Activated naive CD4-positive, alpha-beta T cell treated with anti-CD3 and anti-CD28 coated beads, Interleukin-2, amount 50 U/mL, for 16 hours (primary cell): ENCODE data around the gene STON1.
"Not testable (repeated sequence)": the region's sequence is repeated elsewhere in the genome, so short reads cannot be mapped to it uniquely, and the experiment has no call there.

Experiments used
- DNase-seq: peaks from one replicate; pipeline ENCODE4 v3.0.0-alpha.2; 2020

Gene STON1

GRCh38 chr2:48574353-48575287 is 44.7 kb downstream of the STON1 start:
- DNase-seq: no peak

- DNase-seq: no peak
These were observed 48.4 kb downstream of the STON1 start for GRCh38 chr2:48578313-48578712.

- no peak for DNase-seq
These were observed 54.0 kb downstream of the STON1 start for GRCh38 chr2:48583961-48584360.

- no peak for DNase-seq
These were observed 54.6 kb downstream of the STON1 start for GRCh38 chr2:48584551-48584950.

GRCh38 chr2:48586433-48586832 is 56.5 kb downstream of the STON1 start:
- no peak for DNase-seq

- no peak for DNase-seq
These were observed 57.6 kb downstream of the STON1 start for GRCh38 chr2:48587560-48587959.

- DNase-seq: no peak
These were observed 58.0 kb downstream of the STON1 start for GRCh38 chr2:48587961-48588360.

- DNase-seq: no peak
These were observed 58.8 kb downstream of the STON1 start for GRCh38 chr2:48588745-48589144.

- DNase-seq: no peak
These were observed 59.3 kb downstream of the STON1 start for GRCh38 chr2:48589170-48589767.

GRCh38 chr2:48590017-48590416 is 60.1 kb downstream of the STON1 start:
- no peak for DNase-seq

- no peak for DNase-seq
These were observed 62.1 kb downstream of the STON1 start for GRCh38 chr2:48592067-48592466.

GRCh38 chr2:48596751-48597150 is 66.8 kb downstream of the STON1 start:
- not testable (repeated sequence) for DNase-seq

GRCh38 chr2:48597492-48597891 is 67.5 kb downstream of the STON1 start:
- DNase-seq: no peak

- no peak for DNase-seq
These were observed 70.4 kb downstream of the STON1 start for GRCh38 chr2:48600204-48600813.

GRCh38 chr2:48600917-48601316 is 71.0 kb downstream of the STON1 start:
- no peak for DNase-seq

GRCh38 chr2:48601349-48601748 is 71.4 kb downstream of the STON1 start:
- no peak for DNase-seq

- no peak for DNase-seq
These were observed 75.7 kb downstream of the STON1 start for GRCh38 chr2:48605482-48606175.

GRCh38 chr2:48607307-48608014 is 77.5 kb downstream of the STON1 start:
- no peak for DNase-seq

- no peak for DNase-seq
These were observed 83.3 kb downstream of the STON1 start for GRCh38 chr2:48613211-48613610.

- DNase-seq: not testable (repeated sequence)
These were observed 84.6 kb downstream of the STON1 start for GRCh38 chr2:48614581-48614980.

- DNase-seq: no peak
These were observed 87.7 kb downstream of the STON1 start, which contains the start of gene GTF2A1L for GRCh38 chr2:48617618-48618017. TSS of gene GTF2A1L (plus strand) at chr2:48617856. CDS start at chr2:48617875, 19 bp downstream.

- no peak for DNase-seq
These were observed 89.6 kb downstream of the STON1 start for GRCh38 chr2:48619526-48619925.
